HTERT RPE-1 (cell line): Measurements from ENCODE around the gene FBXO17.
"Not testable (repeated sequence)": the region's sequence is repeated elsewhere in the genome, so short reads cannot be mapped to it uniquely, and the experiment has no call there.

Experiments used
- in situ Hi-C: fragments of 300-500 bp; cut with MboI; formaldehyde crosslinking; loops from 4 replicates; pipeline ENCODE4 v1.14.3; 2020; ENCODE audit warnings: low sequenced_read_pairs

FBXO17 gene

GRCh38 chr19:38975214-38975860 lies at the start of gene FBXO17:
TSS of gene FBXO17 (minus strand) at chr19:38975742. CDS start at chr19:38950319, 25,423 bp downstream.
- in situ Hi-C loops = no loop called here

GRCh38 chr19:39024875-39025641 lies 49.5 kb upstream of the FBXO17 start:
- in situ Hi-C loops = no loop called here

GRCh38 chr19:39021063-39021462 lies 45.5 kb upstream of the FBXO17 start:
- in situ Hi-C loops = no loop called here

GRCh38 chr19:39017646-39018045 lies 42.1 kb upstream of the FBXO17 start:
- in situ Hi-C loops = no loop called here

GRCh38 chr19:39017026-39017425 lies 41.5 kb upstream of the FBXO17 start:
- in situ Hi-C loops = no loop called here

GRCh38 chr19:39014037-39014436 lies 38.5 kb upstream of the FBXO17 start:
- in situ Hi-C loops = no loop called here

GRCh38 chr19:39009001-39009400 lies 33.5 kb upstream of the FBXO17 start:
- in situ Hi-C loops = no loop called here

- in situ Hi-C loops = no loop called here
Observed at GRCh38 chr19:39008137-39008536, 32.6 kb upstream of the FBXO17 start.

- in situ Hi-C loops = no loop called here
Observed at GRCh38 chr19:39007096-39007495, 31.6 kb upstream of the FBXO17 start.

- in situ Hi-C loops = no loop called here
Observed at GRCh38 chr19:39004403-39004802, 28.9 kb upstream of the FBXO17 start.

GRCh38 chr19:39003796-39004195 lies 28.3 kb upstream of the FBXO17 start:
- in situ Hi-C loops = no loop called here

GRCh38 chr19:39003188-39003587 lies 27.6 kb upstream of the FBXO17 start:
- in situ Hi-C loops = no loop called here

- in situ Hi-C loops = no loop called here
Observed at GRCh38 chr19:39001041-39001440, 25.5 kb upstream of the FBXO17 start.

GRCh38 chr19:38997576-38997975 lies 22.0 kb upstream of the FBXO17 start:
- in situ Hi-C loops = not testable (repeated sequence)

GRCh38 chr19:38993271-38993670 lies 17.7 kb upstream of the FBXO17 start:
- in situ Hi-C loops = no loop called here

GRCh38 chr19:38990949-38991697 lies 15.6 kb upstream of the FBXO17 start:
- in situ Hi-C loops = no loop called here

GRCh38 chr19:38989614-38990013 lies 14.1 kb upstream of the FBXO17 start:
- in situ Hi-C loops = not testable (repeated sequence)

- in situ Hi-C loops = no loop called here
Observed at GRCh38 chr19:38989066-38989605, 13.6 kb upstream of the FBXO17 start.

- in situ Hi-C loops = not testable (repeated sequence)
Observed at GRCh38 chr19:38988627-38989026, 13.1 kb upstream of the FBXO17 start.

- in situ Hi-C loops = not testable (repeated sequence)
Observed at GRCh38 chr19:38987745-38988144, 12.2 kb upstream of the FBXO17 start.

- in situ Hi-C loops = no loop called here
Observed at GRCh38 chr19:38985262-38985661, 9.7 kb upstream of the FBXO17 start.
